ENCODE data around the gene GCG.

DNA sequence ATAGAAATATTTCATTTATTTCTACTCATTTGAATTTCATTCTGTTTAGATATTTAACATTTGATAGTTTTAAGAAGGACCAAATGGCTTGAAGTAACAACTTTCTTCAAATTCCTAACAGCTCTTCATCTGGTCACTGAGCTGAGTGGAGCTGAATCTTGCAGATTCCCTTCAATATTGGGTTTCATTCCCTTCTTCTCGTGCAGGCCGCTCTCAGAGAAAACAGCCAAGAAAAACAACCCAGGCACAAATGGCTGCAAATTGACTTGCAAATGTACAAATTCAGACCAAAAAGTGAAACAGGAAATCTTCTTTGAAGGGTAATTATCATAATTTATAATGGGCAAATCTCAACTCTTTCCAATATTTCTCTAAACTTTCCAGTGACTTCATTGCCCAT lies 30.3 kb upstream of the GCG start:
- TF ChIP-seq, protein P1, sequence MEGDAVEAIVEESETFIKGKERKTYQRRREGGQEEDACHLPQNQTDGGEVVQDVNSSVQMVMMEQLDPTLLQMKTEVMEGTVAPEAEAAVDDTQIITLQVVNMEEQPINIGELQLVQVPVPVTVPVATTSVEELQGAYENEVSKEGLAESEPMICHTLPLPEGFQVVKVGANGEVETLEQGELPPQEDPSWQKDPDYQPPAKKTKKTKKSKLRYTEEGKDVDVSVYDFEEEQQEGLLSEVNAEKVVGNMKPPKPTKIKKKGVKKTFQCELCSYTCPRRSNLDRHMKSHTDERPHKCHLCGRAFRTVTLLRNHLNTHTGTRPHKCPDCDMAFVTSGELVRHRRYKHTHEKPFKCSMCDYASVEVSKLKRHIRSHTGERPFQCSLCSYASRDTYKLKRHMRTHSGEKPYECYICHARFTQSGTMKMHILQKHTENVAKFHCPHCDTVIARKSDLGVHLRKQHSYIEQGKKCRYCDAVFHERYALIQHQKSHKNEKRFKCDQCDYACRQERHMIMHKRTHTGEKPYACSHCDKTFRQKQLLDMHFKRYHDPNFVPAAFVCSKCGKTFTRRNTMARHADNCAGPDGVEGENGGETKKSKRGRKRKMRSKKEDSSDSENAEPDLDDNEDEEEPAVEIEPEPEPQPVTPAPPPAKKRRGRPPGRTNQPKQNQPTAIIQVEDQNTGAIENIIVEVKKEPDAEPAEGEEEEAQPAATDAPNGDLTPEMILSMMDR (IDR thresholded peaks at IDR 0.05): no peak
- no peak for TF ChIP-seq EZH2 (IDR thresholded peaks at IDR 0.05; ENCODE audit: borderline replicate concordance, insufficient read depth, low read depth, low read length, poor library complexity, severe bottlenecking)

Measured in B cell (primary cell).